GM19193 (cell line): Measurements from ENCODE around the gene FLNB.

Experiments used
- POLR2A ChIP-seq: IDR thresholded peaks from 4 replicates; pipeline ENCODE4 v1.6.1; 2011; ENCODE audit not compliant: insufficient read depth, insufficient read length; ENCODE audit errors: extremely low read depth

The FLNB gene

GRCh38 chr3:58008141-58009025, at the start of gene FLNB:
FLNB (plus strand) TSS chr3:58008422; CDS start chr3:58008565, 143 bp downstream.
- TF ChIP-seq POLR2A, result peak; percentile 73

- TF ChIP-seq POLR2A, result no peak
These were observed 49.4 kb upstream of the FLNB start for GRCh38 chr3:57958642-57959422.

- no peak for TF ChIP-seq POLR2A
These were observed 48.6 kb upstream of the FLNB start for GRCh38 chr3:57959423-57960173.

GRCh38 chr3:57960174-57960505, 48.1 kb upstream of the FLNB start:
- TF ChIP-seq POLR2A, result no peak

- no peak for TF ChIP-seq POLR2A
These were observed 46.9 kb upstream of the FLNB start for GRCh38 chr3:57961177-57961827.

- TF ChIP-seq POLR2A, result no peak
These were observed 46.3 kb upstream of the FLNB start for GRCh38 chr3:57961828-57962447.

- no peak for TF ChIP-seq POLR2A
These were observed 45.8 kb upstream of the FLNB start for GRCh38 chr3:57962448-57962834.

GRCh38 chr3:57963811-57964346, 44.3 kb upstream of the FLNB start:
- TF ChIP-seq POLR2A, result no peak

- no peak for TF ChIP-seq POLR2A
These were observed 41.4 kb upstream of the FLNB start for GRCh38 chr3:57966829-57967228.

GRCh38 chr3:57967590-57967989, 40.6 kb upstream of the FLNB start:
- TF ChIP-seq POLR2A, result no peak

GRCh38 chr3:57968501-57968900, 39.7 kb upstream of the FLNB start:
- TF ChIP-seq POLR2A, result no peak

GRCh38 chr3:57971975-57972374, 36.2 kb upstream of the FLNB start:
- no peak for TF ChIP-seq POLR2A

- no peak for TF ChIP-seq POLR2A
These were observed 35.6 kb upstream of the FLNB start for GRCh38 chr3:57972531-57973111.
